Lower leg skin (tissue), 4 donors: Measurements from ENCODE around the gene TP53TG3D. TPM values are rescaled to one million over a fixed set of nuclear protein-coding genes. Genes with fewer than 3 reads are reported as not detected.
A peak's percentile ranks its signal among the peaks of the same experiment; 100 is the strongest.
"Not testable (repeated sequence)": the region's sequence is repeated elsewhere in the genome, so short reads cannot be mapped to it uniquely, and the experiment has no call there.

Experiments used
- DNase-seq, 2 donors: peaks; one replicate each; pipeline ENCODE4 v3.0.0-alpha.2; 2019; ENCODE audit warnings: low spot score in 2 of 2
- H3K4me3 ChIP-seq: fragments of 200-600 bp; sonication (generic); 2 replicates; pipeline ENCODE4 v1.5.1; 2017; ENCODE audit warnings: mild to moderate bottlenecking, low read depth; ENCODE audit not compliant: poor library complexity, severe bottlenecking
- WGBS, 2 donors: methylation state at CpG; one replicate each; pipeline ENCODE4 v1.1.5; 2018; 5-methylcytosine and 5-hydroxymethylcytosine counted together
- intact Hi-C: fragments of 100-400 bp; cut with DNase I; formaldehyde crosslinking; loops from one replicate; pipeline ENCODE4 v1.15.0; 2023; ENCODE audit warnings: low total_unique reads
- total RNA-seq, 4 donors: library from RNA; depleted of rRNA; stranded (reverse); fragments of >200 nt; gene quantifications; one replicate each; pipeline ENCODE4 v1.1.0, GENCODE V29; 2016

Gene TP53TG3D
- total RNA-seq: under 1 TPM in 1 of 4 donors, not detected in 3; 0.84 TPM

GRCh38 chr16:32252986-32253385, at the start of gene TP53TG3D:
TP53TG3D (plus strand) TSS chr16:32253286; CDS start chr16:32253354, 68 bp downstream.
- H3K4me3 ChIP-seq, intact Hi-C loops, DNase-seq: not testable (repeated sequence)
- 50 to 55% methylated on average over 4 to 8 of the region's 26 CpGs for WGBS, 2 donors

DNA sequence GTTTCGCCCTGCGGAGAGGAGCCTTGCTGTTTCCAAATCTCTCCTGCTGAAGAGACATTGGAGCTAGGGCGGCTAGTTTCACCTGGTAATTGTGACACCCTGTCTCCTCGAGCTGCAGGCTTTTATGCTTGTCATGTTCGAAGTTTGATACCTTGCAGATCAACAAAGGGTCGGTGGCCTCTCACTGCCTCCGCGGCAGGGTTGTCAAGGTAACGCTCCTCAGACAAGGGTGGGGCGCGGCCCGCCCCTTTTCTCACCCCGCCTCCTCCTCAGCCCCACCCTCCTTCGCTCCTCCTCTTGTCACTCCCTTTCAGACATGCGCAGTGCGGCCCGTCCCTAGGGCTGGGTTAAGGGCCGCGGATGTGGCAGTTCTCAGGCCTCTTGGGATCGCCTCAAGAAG, 421 bp downstream of the TP53TG3D start:
- DNase-seq, intact Hi-C loops, H3K4me3 ChIP-seq: not testable (repeated sequence)
- 32% methylated on average over 5 of the region's 20 CpGs; no CpG with 5 or more reads in 1 of the 2 donors for WGBS, 2 donors

DNA sequence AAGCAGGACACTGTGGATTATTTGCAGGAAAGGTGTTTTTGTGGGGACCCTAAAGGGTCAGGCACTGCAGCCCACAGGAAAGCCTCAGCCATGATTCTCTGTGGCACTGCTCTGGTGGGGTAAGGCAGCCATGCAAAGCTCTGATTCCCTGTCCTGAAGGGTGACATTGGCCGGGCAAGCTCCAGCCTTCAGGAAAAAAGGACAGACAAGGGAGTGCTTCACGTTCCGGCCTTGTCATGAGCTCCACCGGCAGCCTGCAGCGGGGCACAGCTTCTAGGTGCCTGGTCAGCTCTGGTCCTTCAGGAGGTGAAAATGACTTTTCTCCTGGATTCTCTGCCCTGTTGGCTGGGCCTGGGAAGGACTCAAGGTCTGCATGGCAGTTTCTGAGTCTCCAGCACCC, 8.4 kb downstream of the TP53TG3D start:
- 80 to 84% methylated on average over 1 to 5 of the region's 5 CpGs for WGBS, 2 donors
- peak in 1 of 2 donors; percentile 49 for DNase-seq
- H3K4me3 ChIP-seq, intact Hi-C loops: not testable (repeated sequence)

DNA sequence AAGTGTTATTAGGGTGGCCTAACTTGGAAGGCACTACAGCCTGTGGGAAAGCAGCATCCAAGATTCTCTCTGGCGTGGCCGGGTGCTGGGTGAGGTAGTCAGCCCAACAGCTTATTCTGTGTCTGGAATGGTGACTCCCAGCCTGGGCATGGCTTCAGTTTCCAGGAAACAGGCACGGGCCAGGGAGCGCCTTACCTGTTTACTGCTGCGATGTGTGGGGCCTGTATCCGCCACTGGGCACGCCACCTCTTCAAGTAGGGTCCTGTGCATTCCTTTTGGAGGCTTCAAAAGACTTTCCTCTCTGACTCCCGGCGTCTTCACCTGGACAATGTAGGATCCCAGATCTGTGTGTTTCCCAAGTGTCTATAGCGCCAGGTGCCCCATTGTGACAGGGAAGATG, 10.5 kb downstream of the TP53TG3D start:
- 87 to 88% methylated on average over 3 to 8 of the region's 10 CpGs for WGBS, 2 donors
- H3K4me3 ChIP-seq, intact Hi-C loops, DNase-seq: not testable (repeated sequence)

GRCh38 chr16:32281910-32282309, 28.8 kb downstream of the TP53TG3D start:
- H3K4me3 ChIP-seq, intact Hi-C loops, DNase-seq: not testable (repeated sequence)
- 33 to 89% methylated on average over 1 of the region's 1 CpG for WGBS, 2 donors

GRCh38 chr16:32283024-32283423, 29.9 kb downstream of the TP53TG3D start:
- H3K4me3 ChIP-seq, DNase-seq, intact Hi-C loops: not testable (repeated sequence)

DNA sequence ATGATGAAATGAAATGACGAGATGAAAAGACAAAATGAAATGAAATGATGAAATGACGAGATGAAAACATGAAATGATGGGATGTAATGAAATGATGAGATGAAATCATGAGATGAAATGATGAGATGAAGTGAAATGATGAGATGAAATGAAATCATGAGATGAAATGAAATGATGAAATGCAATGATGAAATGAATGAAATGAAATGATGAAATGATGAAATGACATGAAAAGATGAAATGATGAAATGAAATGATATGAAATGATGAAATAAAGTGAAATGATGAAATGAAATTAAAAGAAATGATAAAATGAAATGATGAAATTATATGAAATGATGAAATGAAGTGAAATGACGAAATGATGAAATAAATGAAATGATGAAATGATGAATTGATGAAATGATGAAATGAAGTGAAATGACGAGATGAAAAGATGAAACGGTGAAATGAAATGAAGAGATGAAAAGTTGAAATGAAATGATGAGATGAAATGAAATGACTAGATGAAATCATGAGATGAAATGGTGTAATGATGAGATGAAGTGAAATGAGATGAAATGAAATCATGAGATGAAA, 30.9 kb downstream of the TP53TG3D start:
- 78 to 81% methylated on average over 5 of the region's 5 CpGs for WGBS, 2 donors
- DNase-seq, intact Hi-C loops, H3K4me3 ChIP-seq: not testable (repeated sequence)

- 60 to 65% methylated on average over 1 to 3 of the region's 3 CpGs for WGBS, 2 donors
- H3K4me3 ChIP-seq, intact Hi-C loops: not testable (repeated sequence)
- DNase-seq: peak in 1 of 2 donors; percentile 77
Measured at GRCh38 chr16:32284800-32285796, 32.0 kb downstream of the TP53TG3D start.

- H3K4me3 ChIP-seq, intact Hi-C loops: not testable (repeated sequence)
- peak in 1 of 2 donors; percentile 39 for DNase-seq
- no CpG with 5 or more reads among the region's 15 CpGs for WGBS, 2 donors
Measured at GRCh38 chr16:32286193-32286592, 33.1 kb downstream of the TP53TG3D start.

DNA sequence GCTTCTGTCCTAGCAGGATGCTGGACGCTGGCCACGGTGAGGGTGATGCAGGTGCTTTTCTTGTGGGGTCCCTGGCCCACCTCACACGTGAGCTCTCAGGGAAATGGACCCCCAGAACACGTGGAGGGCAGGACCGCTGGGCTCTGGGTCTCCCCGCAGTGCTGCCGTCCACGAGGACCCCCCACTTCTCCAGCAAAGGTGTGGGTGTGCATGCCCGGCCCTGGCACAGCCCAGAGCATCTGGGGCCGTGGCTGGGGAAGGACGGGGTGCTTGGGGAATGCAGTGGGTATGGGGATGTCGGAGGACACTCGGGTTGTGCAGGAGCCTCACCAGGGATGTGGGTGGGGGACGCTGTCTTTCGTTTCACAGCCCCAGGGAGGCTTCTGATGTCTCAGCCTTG, 34.7 kb downstream of the TP53TG3D start:
- H3K4me3 ChIP-seq, intact Hi-C loops: not testable (repeated sequence)
- DNase-seq: peak in 1 of 2 donors; percentile 43
- WGBS, 2 donors: 82 to 83% methylated on average over 14 to 15 of the region's 15 CpGs

DNA sequence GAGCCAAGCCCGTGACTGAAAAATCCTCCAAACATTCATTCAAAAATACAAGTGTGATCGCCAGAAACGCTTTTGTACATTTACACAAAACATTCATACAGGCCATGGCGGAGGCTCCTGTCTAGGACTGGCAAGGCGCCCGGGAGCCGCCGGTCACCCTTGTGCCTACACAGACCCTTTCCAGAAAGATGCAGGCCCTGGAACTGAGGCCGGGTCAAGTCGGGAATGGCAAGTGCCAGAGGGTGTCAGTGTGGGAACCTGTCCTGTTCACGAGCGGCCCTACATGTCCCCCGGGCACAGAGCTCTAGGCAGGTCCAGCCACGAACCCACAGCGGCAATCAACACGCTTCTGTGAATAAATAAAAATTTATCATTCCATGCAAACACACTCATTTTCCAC, 36.1 kb downstream of the TP53TG3D start:
- intact Hi-C loops, H3K4me3 ChIP-seq: not testable (repeated sequence)
- peak in 1 of 2 donors; percentile 45 for DNase-seq
- 96% methylated on average over 7 to 12 of the region's 16 CpGs for WGBS, 2 donors

DNA sequence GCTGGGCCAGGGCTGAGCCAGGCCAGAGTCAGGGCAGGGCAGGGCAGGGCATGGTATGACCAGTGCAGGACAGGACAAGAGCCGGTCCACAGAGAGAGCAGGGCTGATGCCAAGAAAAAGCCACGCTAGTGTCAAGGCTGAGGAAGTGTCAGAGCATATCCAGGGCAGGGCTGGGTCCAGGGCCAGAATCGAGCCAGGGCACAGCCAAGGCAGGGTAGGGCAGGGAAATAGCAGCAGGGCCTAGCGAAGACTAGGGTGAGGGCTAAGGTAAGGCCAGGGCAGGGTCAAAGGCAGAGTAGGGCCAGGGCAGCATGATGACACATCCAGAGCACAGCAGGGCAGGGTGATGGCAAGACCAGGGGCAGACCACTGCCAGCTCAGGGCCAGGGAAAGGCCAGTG, 49.7 kb downstream of the TP53TG3D start:
- DNase-seq, H3K4me3 ChIP-seq, intact Hi-C loops: not testable (repeated sequence)
- no CpG with 5 or more reads among the region's 4 CpGs for WGBS, 2 donors
